Measurements from ENCODE around the gene OPRM1. TPM values are rescaled to one million over a fixed set of nuclear protein-coding genes. Genes with fewer than 3 reads are reported as not detected.

The OPRM1 gene
- total RNA-seq, 2 experiments from 2014 or later = not detected

GRCh38 chr6:154209555-154209954 lies 170.5 kb downstream of the OPRM1 start:
- intact Hi-C loops (cut with DNase I, micrococcal nuclease) = no loop called here
- no peak for ATAC-seq
- peaks cover 47% of the 10 kb centered on the region for H3K36me3 Mint-ChIP-seq (ENCODE audit: low read depth)
- ChIA-PET POLR2A (no interaction called here), CTCF (interaction anchor here (0.7 kb wide), 1 partner anchor 14 kb away, joined by 3 read pairs; no protein-coding TSS in a partner anchor)
- H3K27me3 Mint-ChIP-seq = no peaks in the 10 kb centered on the region
- no peak overlapping the region for H3K4me3 Mint-ChIP-seq
- H3K9me3 Mint-ChIP-seq (ENCODE audit: low read depth) = no peaks in the 10 kb centered on the region
- peaks cover 34% of the 10 kb centered on the region for H3K4me1 Mint-ChIP-seq
- no peak overlapping the region for H3K27ac Mint-ChIP-seq
- no peak for DNase-seq

- CTCF ChIA-PET = interaction anchor here (0.9 to 1.6 kb wide), 2 partner anchors 12 to 128 kb away, joined by 3 read pairs; no protein-coding TSS in a partner anchor
- Mint-ChIP-seq H3K36me3 (ENCODE audit: low read depth) (peaks cover 42% of the 10 kb centered on the region), H3K4me1 (peaks cover 31% of the 10 kb centered on the region), H3K27ac (no peak overlapping the region), H3K9me3 (ENCODE audit: low read depth) (no peaks in the 10 kb centered on the region), H3K4me3 (no peak overlapping the region), H3K27me3 (no peaks in the 10 kb centered on the region)
- intact Hi-C loops (cut with DNase I, micrococcal nuclease) = no loop called here
- ATAC-seq = no peak
- DNase-seq = no peak
- POLR2A ChIA-PET = interaction anchor here (0.6 to 0.7 kb wide), 2 partner anchors 693 to 1005 kb away, joined by 3 to 9 read pairs; no protein-coding TSS in a partner anchor
Observed at GRCh38 chr6:154210678-154211077, 171.6 kb downstream of the OPRM1 start.

- Mint-ChIP-seq H3K4me1 (peaks cover 36% of the 10 kb centered on the region), H3K9me3 (ENCODE audit: low read depth) (no peaks in the 10 kb centered on the region), H3K36me3 (ENCODE audit: low read depth) (peaks cover 31% of the 10 kb centered on the region), H3K27me3 (no peaks in the 10 kb centered on the region), H3K27ac (no peak overlapping the region), H3K4me3 (no peak overlapping the region)
- DNase-seq (no peak), ATAC-seq (no peak)
- POLR2A ChIA-PET = no interaction called here
- intact Hi-C loops (cut with DNase I, micrococcal nuclease) = no loop called here
- CTCF ChIA-PET = interaction anchor here (1.1 to 2.7 kb wide), 2 partner anchors 34 to 56 kb away, joined by 3 to 6 read pairs; no protein-coding TSS in a partner anchor
Observed at GRCh38 chr6:154213782-154214181, 174.7 kb downstream of the OPRM1 start.

- H3K9me3 Mint-ChIP-seq (ENCODE audit: low read depth) = no peaks in the 10 kb centered on the region
- H3K27me3 Mint-ChIP-seq = no peaks in the 10 kb centered on the region
- ChIA-PET CTCF (interaction anchor here (0.6 kb wide), 1 partner anchor 56 kb away, joined by 3 read pairs; no protein-coding TSS in a partner anchor), POLR2A (interaction anchor here (0.8 to 1.6 kb wide), 2 partner anchors 29 to 33 kb away, joined by 3 to 5 read pairs; no protein-coding TSS in a partner anchor)
- H3K36me3 Mint-ChIP-seq (ENCODE audit: low read depth) = peaks cover 30% of the 10 kb centered on the region
- DNase-seq (peak; percentile 63), ATAC-seq (peak; percentile 90)
- peak overlapping the region; percentile 48 for H3K4me3 Mint-ChIP-seq
- H3K4me1 Mint-ChIP-seq = peaks cover 55% of the 10 kb centered on the region
- peak overlapping the region; percentile 88 for H3K27ac Mint-ChIP-seq
- intact Hi-C loops (cut with DNase I, micrococcal nuclease) = no loop called here
Observed at GRCh38 chr6:154218301-154218700, 179.3 kb downstream of the OPRM1 start.

- POLR2A ChIA-PET = interaction anchor here (1.6 kb wide), 1 partner anchor 28 kb away, joined by 5 read pairs; no protein-coding TSS in a partner anchor
- intact Hi-C loops (cut with DNase I, micrococcal nuclease) = no loop called here
- H3K36me3 Mint-ChIP-seq (ENCODE audit: low read depth) = peaks cover 27% of the 10 kb centered on the region
- CTCF ChIA-PET = interaction anchor here (0.6 kb wide), 1 partner anchor 56 kb away, joined by 3 read pairs; no protein-coding TSS in a partner anchor
- no peak for DNase-seq
- no peaks in the 10 kb centered on the region for H3K9me3 Mint-ChIP-seq (ENCODE audit: low read depth)
- no peak for ATAC-seq
- H3K27ac Mint-ChIP-seq = peak overlapping the region; percentile 32
- H3K4me3 Mint-ChIP-seq = peak overlapping the region; percentile 21
- peaks cover 60% of the 10 kb centered on the region for H3K4me1 Mint-ChIP-seq
- no peaks in the 10 kb centered on the region for H3K27me3 Mint-ChIP-seq
Observed at GRCh38 chr6:154218787-154219186, 179.7 kb downstream of the OPRM1 start.

- CTCF ChIA-PET = interaction anchor here (0.7 kb wide), 1 partner anchor 23 kb away, joined by 3 read pairs; no protein-coding TSS in a partner anchor
- Mint-ChIP-seq H3K9me3 (ENCODE audit: low read depth) (no peaks in the 10 kb centered on the region), H3K4me1 (peaks cover 61% of the 10 kb centered on the region), H3K36me3 (ENCODE audit: low read depth) (peaks cover 27% of the 10 kb centered on the region), H3K4me3 (peak overlapping the region; percentile 21), H3K27me3 (no peaks in the 10 kb centered on the region), H3K27ac (peak overlapping the region; percentile 32)
- DNase-seq (no peak), ATAC-seq (no peak)
- intact Hi-C loops (cut with DNase I, micrococcal nuclease) = no loop called here
- POLR2A ChIA-PET = interaction anchor here (0.7 kb wide), 2 partner anchors 17 to 518 kb away, joined by 4 to 7 read pairs; no protein-coding TSS in a partner anchor
Observed at GRCh38 chr6:154219250-154219649, 180.2 kb downstream of the OPRM1 start.

- Mint-ChIP-seq H3K4me3 (no peak overlapping the region), H3K36me3 (ENCODE audit: low read depth) (peaks cover 27% of the 10 kb centered on the region), H3K4me1 (peaks cover 74% of the 10 kb centered on the region), H3K27ac (peak overlapping the region; percentile 16), H3K9me3 (ENCODE audit: low read depth) (no peaks in the 10 kb centered on the region), H3K27me3 (no peaks in the 10 kb centered on the region)
- no peak for DNase-seq
- CTCF ChIA-PET = interaction anchor here (0.6 to 4.2 kb wide), 7 partner anchors 11 to 372 kb away, joined by 3 to 17 read pairs (median 3); no protein-coding TSS in a partner anchor
- intact Hi-C loops (cut with DNase I, micrococcal nuclease) = no loop called here
- ATAC-seq = no peak
- POLR2A ChIA-PET = interaction anchor here (0.6 kb wide), 2 partner anchors 17 to 45 kb away, joined by 3 to 4 read pairs; no protein-coding TSS in a partner anchor
Observed at GRCh38 chr6:154222716-154223115, 183.7 kb downstream of the OPRM1 start.

GRCh38 chr6:154223296-154223695 lies 184.3 kb downstream of the OPRM1 start:
- peak; percentile 3 for ATAC-seq
- H3K9me3 Mint-ChIP-seq (ENCODE audit: low read depth) = no peaks in the 10 kb centered on the region
- peak overlapping the region; percentile 49 for H3K27ac Mint-ChIP-seq
- CTCF ChIA-PET = interaction anchor here (0.6 to 4.2 kb wide), 12 partner anchors 10 to 392 kb away, joined by 3 to 17 read pairs (median 4); no protein-coding TSS in a partner anchor
- no peak overlapping the region for H3K4me3 Mint-ChIP-seq
- peaks cover 26% of the 10 kb centered on the region for H3K36me3 Mint-ChIP-seq (ENCODE audit: low read depth)
- no peak for DNase-seq
- intact Hi-C loops (cut with DNase I, micrococcal nuclease) = no loop called here
- H3K27me3 Mint-ChIP-seq = no peaks in the 10 kb centered on the region
- POLR2A ChIA-PET = interaction anchor here (1.0 kb wide), 1 partner anchor 11 kb away, joined by 3 read pairs; no protein-coding TSS in a partner anchor
- H3K4me1 Mint-ChIP-seq = peaks cover 74% of the 10 kb centered on the region

- intact Hi-C loops (cut with DNase I, micrococcal nuclease) = no loop called here
- H3K27ac Mint-ChIP-seq = peak overlapping the region; percentile 0
- peaks cover 80% of the 10 kb centered on the region for H3K4me1 Mint-ChIP-seq
Observed at GRCh38 chr6:154226461-154226860, 187.4 kb downstream of the OPRM1 start.

GRCh38 chr6:154227862-154228520 lies 189.0 kb downstream of the OPRM1 start:
- peaks cover 82% of the 10 kb centered on the region for H3K4me1 Mint-ChIP-seq
- H3K9me3 Mint-ChIP-seq (ENCODE audit: low read depth) = no peaks in the 10 kb centered on the region
- intact Hi-C loops (cut with DNase I, micrococcal nuclease) = loop anchor here in 1 of 2 experiments (2.0 kb wide), 1 partner anchor 71 kb away; no protein-coding TSS in a partner anchor
- H3K4me3 Mint-ChIP-seq = no peak overlapping the region
- ChIA-PET CTCF (interaction anchor here (0.7 to 1.7 kb wide), 5 partner anchors 9 to 71 kb away, joined by 3 to 6 read pairs (median 5); no protein-coding TSS in a partner anchor), POLR2A (interaction anchor here (0.7 kb wide), 1 partner anchor 30 kb away, joined by 4 read pairs; no protein-coding TSS in a partner anchor)
- peak overlapping the region; percentile 62 for H3K27ac Mint-ChIP-seq
- no peak for ATAC-seq
- no peak for DNase-seq
- H3K36me3 Mint-ChIP-seq (ENCODE audit: low read depth) = peaks cover 9% of the 10 kb centered on the region
- no peaks in the 10 kb centered on the region for H3K27me3 Mint-ChIP-seq

More at GRCh38 chr6:154226461-154226860, 187.4 kb downstream of the OPRM1 start:
- H3K36me3 Mint-ChIP-seq (ENCODE audit: low read depth) = peaks cover 17% of the 10 kb centered on the region
- CTCF ChIA-PET = interaction anchor here (0.9 to 1.7 kb wide), 2 partner anchors 21 to 41 kb away, joined by 3 to 6 read pairs; no protein-coding TSS in a partner anchor
- H3K9me3 Mint-ChIP-seq (ENCODE audit: low read depth) = no peaks in the 10 kb centered on the region
- H3K27me3 Mint-ChIP-seq = no peaks in the 10 kb centered on the region
- DNase-seq (no peak), ATAC-seq (no peak)
- H3K4me3 Mint-ChIP-seq = no peak overlapping the region
- POLR2A ChIA-PET = interaction anchor here (0.6 kb wide), 1 partner anchor 55 kb away, joined by 4 read pairs; no protein-coding TSS in a partner anchor

GRCh38 chr6:154228521-154228905 lies 189.5 kb downstream of the OPRM1 start:
- H3K36me3 Mint-ChIP-seq (ENCODE audit: low read depth) = peaks cover 7% of the 10 kb centered on the region
- no peaks in the 10 kb centered on the region for H3K27me3 Mint-ChIP-seq
- CTCF ChIA-PET = interaction anchor here (0.6 to 1.3 kb wide), 4 partner anchors 8 to 72 kb away, joined by 3 to 5 read pairs (median 4); no protein-coding TSS in a partner anchor
- peak; percentile 34 for DNase-seq
- peaks cover 82% of the 10 kb centered on the region for H3K4me1 Mint-ChIP-seq
- intact Hi-C loops (cut with DNase I, micrococcal nuclease) = loop anchor here in 1 of 2 experiments (2.0 kb wide), 1 partner anchor 72 kb away; no protein-coding TSS in a partner anchor
- POLR2A ChIA-PET = no interaction called here
- no peak for ATAC-seq
- peak overlapping the region; percentile 72 for H3K27ac Mint-ChIP-seq
- no peaks in the 10 kb centered on the region for H3K9me3 Mint-ChIP-seq (ENCODE audit: low read depth)
- no peak overlapping the region for H3K4me3 Mint-ChIP-seq
